Mucosa of descending colon (tissue), 3 donors: Measurements from ENCODE around the gene HIKESHI. TPM values are rescaled to one million over a fixed set of nuclear protein-coding genes. Genes with fewer than 3 reads are reported as not detected.
A peak's percentile ranks its signal among the peaks of the same experiment; 100 is the strongest.

ENCODE experiments used
- ATAC-seq: fragments of 200-7000 bp; cut with Tn5 transposase; one replicate; pipeline ENCODE4 v1.9.1; 2020; ENCODE audit warnings: mild to moderate bottlenecking, moderate library complexity
- DNase-seq, 3 donors: peaks; one replicate each; pipeline ENCODE4 v3.0.0-alpha.2; 2020
- H3K36me3 ChIP-seq: fragments of 200-600 bp; one replicate; pipeline ENCODE4 v1.8.0; 2021; ENCODE audit warnings: low read depth, mild to moderate bottlenecking
- H3K4me1 ChIP-seq: fragments of 200-600 bp; one replicate; pipeline ENCODE4 v1.8.0; 2021; ENCODE audit warnings: low read depth, mild to moderate bottlenecking
- H3K4me3 ChIP-seq: fragments of 200-600 bp; one replicate; pipeline ENCODE4 v1.8.0; 2021; ENCODE audit warnings: mild to moderate bottlenecking
- H3K9me3 ChIP-seq: fragments of 200-600 bp; one replicate; pipeline ENCODE4 v1.8.0; 2021; ENCODE audit warnings: mild to moderate bottlenecking
- intact Hi-C, 2 donors: fragments of 100-400 bp; cut with DNase I in 1 of 2; cut with micrococcal nuclease in 1 of 2; formaldehyde crosslinking; loops; one replicate each; pipeline versions ENCODE4 v1.11.0 to v1.11.1; 2022; cut with DNase I, micrococcal nuclease
- long read RNA-seq, 2 donors: library from polyadenylated mRNA; unstranded; transcript quantifications; one replicate each; pipeline ENCODE4 v2.0.0, GENCODE V29; 2019 to 2021
- total RNA-seq, 3 donors: library from RNA; stranded (reverse); fragmentation: NEBNext Ultra II Directional in 2 of 3; extraction: Animal tissue kit (Norgen Biotek cat#: 25700) in 2 of 3; gene quantifications; one replicate each; pipeline versions ENCODE4 v1.2.1 to v1.2.4, GENCODE V29; 2021 to 2023
- TF ChIP-seq, protein P1 (sequence below): fragments of 200-600 bp; IDR thresholded peaks from one replicate; pipeline ENCODE4 v1.8.0; 2022; ENCODE audit warnings: antibody characterized with exemption, mild to moderate bottlenecking
- donor health status: DM: no; HTN: no; CAD: no; lungs with moderate emphysema.
- donor health status: DM: no; HTN: no; CAD: no.
- donor health status: DM: no; HTN: yes; CAD: no.

HIKESHI gene
- total RNA-seq = 10 to 100 TPM; 11.6 to 32.0 (median 18.8) TPM
- long read RNA-seq, donor 1, transcript HIKESHI-201 (5 exons, 1,113 nt) = major isoform, 19 of 31 reads
- long read RNA-seq, donor 1, partial matches to known transcripts = 0 of 31 reads
- long read RNA-seq, donor 1, other reads (novel, unspliced or antisense) = 7 of 31 reads
- long read RNA-seq, donor 2, transcript HIKESHI-201 (5 exons, 1,113 nt) = major isoform, 18 of 24 reads
- long read RNA-seq, donor 2, partial matches to known transcripts = 0 of 24 reads
- long read RNA-seq, donor 2, other reads (novel, unspliced or antisense) = 6 of 24 reads

- intact Hi-C loops = no loop called here
- Histone ChIP-seq H3K9me3 (no peaks in the 10 kb centered on the region), H3K4me1 (peaks cover 7% of the 10 kb centered on the region), H3K36me3 (no peaks in the 10 kb centered on the region), H3K4me3 (peak within 1 kb of the TSS; percentile 88)
- TF ChIP-seq, protein P1, sequence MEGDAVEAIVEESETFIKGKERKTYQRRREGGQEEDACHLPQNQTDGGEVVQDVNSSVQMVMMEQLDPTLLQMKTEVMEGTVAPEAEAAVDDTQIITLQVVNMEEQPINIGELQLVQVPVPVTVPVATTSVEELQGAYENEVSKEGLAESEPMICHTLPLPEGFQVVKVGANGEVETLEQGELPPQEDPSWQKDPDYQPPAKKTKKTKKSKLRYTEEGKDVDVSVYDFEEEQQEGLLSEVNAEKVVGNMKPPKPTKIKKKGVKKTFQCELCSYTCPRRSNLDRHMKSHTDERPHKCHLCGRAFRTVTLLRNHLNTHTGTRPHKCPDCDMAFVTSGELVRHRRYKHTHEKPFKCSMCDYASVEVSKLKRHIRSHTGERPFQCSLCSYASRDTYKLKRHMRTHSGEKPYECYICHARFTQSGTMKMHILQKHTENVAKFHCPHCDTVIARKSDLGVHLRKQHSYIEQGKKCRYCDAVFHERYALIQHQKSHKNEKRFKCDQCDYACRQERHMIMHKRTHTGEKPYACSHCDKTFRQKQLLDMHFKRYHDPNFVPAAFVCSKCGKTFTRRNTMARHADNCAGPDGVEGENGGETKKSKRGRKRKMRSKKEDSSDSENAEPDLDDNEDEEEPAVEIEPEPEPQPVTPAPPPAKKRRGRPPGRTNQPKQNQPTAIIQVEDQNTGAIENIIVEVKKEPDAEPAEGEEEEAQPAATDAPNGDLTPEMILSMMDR = no peak
- DNase-seq = peak; percentile 99 to 100 (median 100)
- ATAC-seq = peak; percentile 100
Measured at GRCh38 chr11:86302092-86302793, at the start of gene HIKESHI. HIKESHI (plus strand) TSS chr11:86302240; CDS start chr11:86302449, 209 bp downstream.

DNA sequence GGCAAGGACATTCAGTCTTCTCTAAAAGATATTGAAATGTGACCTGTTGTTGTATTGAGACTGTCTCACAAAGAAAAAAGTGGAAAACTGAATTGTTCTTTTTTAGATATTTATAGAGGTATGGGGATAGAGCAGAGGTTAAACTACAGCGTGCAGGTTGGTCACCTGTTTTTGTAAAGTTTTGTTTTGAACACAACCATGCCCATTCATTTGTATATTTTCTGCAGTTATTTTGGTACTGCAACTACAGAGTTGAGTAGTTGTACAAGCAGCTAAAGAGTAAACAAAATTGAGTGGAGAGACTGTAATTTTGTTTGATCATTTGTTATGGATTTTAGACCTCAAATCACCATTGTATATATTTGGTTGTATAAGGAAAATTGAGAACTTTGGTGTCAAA, 46.1 kb upstream of the HIKESHI start:
- no peak for DNase-seq
- H3K9me3 ChIP-seq = no peaks in the 10 kb centered on the region
- no peak overlapping the region for H3K4me3 ChIP-seq
- intact Hi-C loops = no loop called here
- TF ChIP-seq, protein P1 = no peak
- H3K4me1 ChIP-seq = no peaks in the 10 kb centered on the region
- no peaks in the 10 kb centered on the region for H3K36me3 ChIP-seq
- ATAC-seq = no peak

DNA sequence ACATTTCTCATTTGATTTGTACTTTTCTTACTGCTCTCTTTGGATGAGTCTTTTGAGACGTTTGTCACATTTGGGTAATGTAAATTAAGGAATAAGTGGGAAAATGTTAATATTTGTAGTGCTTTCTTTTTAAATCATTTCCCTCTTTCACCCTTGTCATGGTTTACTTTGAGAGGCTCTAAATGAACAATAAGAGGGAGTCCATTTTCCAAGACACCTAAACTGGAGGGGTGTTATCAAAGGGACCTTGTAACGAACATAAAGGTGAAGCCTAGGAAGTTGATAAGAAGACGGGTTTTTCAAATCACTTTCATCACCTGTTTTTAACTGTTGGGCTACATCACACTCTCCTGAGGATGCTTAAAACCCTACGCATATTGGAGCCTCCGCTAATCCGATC, 45.4 kb upstream of the HIKESHI start:
- Histone ChIP-seq H3K4me1 (no peaks in the 10 kb centered on the region), H3K36me3 (no peaks in the 10 kb centered on the region), H3K9me3 (no peaks in the 10 kb centered on the region), H3K4me3 (no peak overlapping the region)
- TF ChIP-seq, protein P1 = no peak
- ATAC-seq (no peak), DNase-seq (no peak)
- intact Hi-C loops = no loop called here

DNA sequence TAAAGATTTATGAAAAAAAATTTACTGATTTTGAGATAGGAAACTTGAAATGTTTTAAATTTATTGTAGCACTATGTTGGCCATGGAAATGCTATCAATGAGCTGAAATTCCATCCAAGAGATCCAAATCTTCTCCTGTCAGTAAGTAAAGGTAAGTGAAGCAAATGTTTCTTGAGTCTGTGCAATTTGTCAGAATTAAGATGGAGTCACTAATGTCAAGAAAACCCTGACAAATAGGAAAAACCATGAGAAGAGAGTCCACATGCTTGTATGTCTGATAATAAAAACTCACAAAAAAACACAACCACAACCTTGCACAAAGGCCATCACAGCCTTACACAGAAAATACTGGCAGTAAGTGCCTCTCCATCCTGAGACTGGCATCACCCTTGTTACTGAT, 44.6 kb upstream of the HIKESHI start:
- ATAC-seq = no peak
- H3K4me3 ChIP-seq = no peak overlapping the region
- DNase-seq = no peak
- H3K4me1 ChIP-seq = no peaks in the 10 kb centered on the region
- no peaks in the 10 kb centered on the region for H3K36me3 ChIP-seq
- no peaks in the 10 kb centered on the region for H3K9me3 ChIP-seq
- intact Hi-C loops = no loop called here
- TF ChIP-seq, protein P1 = no peak

DNA sequence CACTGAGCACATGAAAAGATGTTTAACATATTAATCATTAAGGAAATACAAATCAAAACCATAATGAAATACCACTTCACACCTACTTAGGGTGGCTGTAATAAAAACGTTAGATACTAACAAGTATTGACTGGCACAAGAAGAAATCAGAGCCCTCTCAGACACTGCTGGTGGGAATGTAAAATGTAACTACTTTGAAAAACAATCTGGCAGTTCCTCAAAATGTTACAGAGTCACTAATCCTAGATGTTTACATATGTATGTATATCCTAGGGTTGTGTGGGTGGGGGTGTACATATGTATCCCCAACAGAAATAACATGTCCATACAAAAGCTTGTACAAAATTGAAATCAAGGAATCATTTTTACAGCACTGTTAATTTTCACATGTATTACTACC, 42.3 kb upstream of the HIKESHI start:
- H3K9me3 ChIP-seq = no peaks in the 10 kb centered on the region
- TF ChIP-seq, protein P1 = no peak
- H3K36me3 ChIP-seq = no peaks in the 10 kb centered on the region
- ATAC-seq (no peak), DNase-seq (no peak)
- intact Hi-C loops = no loop called here
- no peaks in the 10 kb centered on the region for H3K4me1 ChIP-seq
- H3K4me3 ChIP-seq = no peak overlapping the region
